GM18519 (cell line): ENCODE data around the gene RAB3C.
"Not testable (repeated sequence)": the region's sequence is repeated elsewhere in the genome, so short reads cannot be mapped to it uniquely, and the experiment has no call there.

Experiments
- ATAC-seq: cut with Tn5 transposase; IDR thresholded peaks from one replicate; pipeline ENCODE4 v1.9.1; 2021; ENCODE audit warnings: mild to moderate bottlenecking, moderate library complexity; ENCODE audit not compliant: unreplicated experiment, low FRiP score

Gene RAB3C

DNA sequence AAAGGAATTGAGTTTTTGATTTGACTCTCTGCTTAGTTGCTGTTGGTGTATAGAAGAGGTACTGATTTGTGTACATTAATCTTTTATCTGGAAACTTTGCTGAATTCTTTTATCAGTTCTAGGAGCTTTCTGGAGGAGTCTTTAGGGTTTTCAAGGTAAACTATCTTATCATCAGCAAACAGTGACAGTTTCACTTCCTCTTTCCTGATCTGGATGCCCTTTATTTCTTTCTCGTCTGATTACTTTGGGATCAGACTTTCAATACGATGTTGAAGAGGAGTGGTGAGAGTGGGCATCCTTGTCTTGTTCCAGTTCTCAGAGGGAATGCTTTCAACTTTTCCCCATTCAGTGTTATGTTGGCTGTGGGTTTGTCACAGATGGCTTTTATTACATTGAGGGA, 17.7 kb downstream of the RAB3C start:
- not testable (repeated sequence) for ATAC-seq

DNA sequence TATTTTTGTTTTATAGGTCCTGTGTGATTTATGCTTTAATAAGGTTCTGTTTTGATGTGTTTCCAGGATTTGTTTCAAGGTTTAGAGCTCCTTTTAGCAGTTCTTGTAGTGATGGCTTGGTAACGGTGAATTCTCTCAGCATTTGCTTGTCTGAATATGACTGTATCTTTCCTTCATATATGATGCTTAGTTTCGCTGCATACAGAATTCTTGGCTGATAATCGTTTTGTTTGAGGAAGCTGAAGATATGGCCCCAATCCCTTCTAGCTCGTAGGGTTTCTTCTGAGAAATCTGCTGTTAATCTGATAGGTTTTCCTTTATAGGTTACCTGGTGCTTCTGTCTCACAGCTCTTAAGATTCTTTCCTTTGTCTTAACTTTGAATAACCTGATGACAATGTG, 20.0 kb downstream of the RAB3C start:
- ATAC-seq: not testable (repeated sequence)

GRCh38 chr5:58606064-58606463, 23.2 kb downstream of the RAB3C start:
- ATAC-seq: no peak

DNA sequence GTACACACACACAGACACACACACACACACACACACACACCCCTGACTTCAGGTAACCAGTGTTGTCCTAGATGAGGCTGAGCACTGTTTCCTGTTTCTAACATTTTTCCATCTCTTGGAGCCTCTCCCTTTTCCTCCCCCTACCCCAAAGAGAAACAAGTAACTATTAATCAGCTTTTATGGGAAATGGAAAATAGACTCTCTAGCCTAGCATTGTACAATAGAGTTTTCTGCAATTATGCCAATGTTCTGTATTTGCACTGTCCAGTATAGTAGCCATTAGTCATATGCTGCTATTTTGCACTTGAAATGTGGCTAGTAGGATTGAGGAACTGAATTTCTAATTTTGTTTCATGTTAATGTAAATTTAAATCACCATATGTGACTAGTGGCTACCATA, 33.1 kb downstream of the RAB3C start:
- ATAC-seq: no peak

DNA sequence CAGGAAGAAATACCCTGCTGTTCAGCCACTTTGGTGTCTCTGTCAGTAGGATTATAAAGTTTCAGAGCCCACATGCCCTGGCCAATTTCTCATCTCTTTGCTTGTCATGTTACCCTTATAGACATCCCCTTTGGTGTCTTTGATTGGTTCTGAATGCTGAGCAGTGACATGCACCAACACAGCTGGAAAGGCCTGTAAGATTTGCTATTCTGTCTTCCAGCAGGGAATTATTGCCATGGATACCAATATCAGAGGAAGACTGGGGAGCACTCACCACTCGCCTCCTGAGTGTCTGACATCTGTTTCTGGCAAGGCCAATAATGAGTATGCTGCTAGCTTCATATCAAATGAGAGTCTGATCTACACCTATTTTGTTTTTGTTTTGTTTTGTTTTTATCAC, 34.4 kb downstream of the RAB3C start:
- ATAC-seq: no peak

DNA sequence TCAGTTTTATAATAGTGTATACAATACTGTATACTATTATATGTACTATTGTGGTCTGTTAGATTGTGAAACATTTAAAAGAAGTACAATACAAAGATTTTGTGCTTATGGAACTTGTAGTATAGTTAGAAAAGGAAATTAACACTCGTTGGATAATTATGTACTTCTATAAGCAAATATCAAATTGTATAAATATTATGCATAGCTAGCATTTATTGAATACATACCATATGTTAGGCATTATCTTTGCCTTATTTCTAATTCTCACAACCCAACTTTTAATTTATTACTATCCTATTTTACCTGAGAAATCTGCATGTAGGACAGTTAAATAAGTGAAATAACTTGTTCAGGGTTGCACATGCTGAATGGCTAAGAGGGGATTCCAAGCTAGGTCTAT, 37.5 kb downstream of the RAB3C start:
- no peak for ATAC-seq

DNA sequence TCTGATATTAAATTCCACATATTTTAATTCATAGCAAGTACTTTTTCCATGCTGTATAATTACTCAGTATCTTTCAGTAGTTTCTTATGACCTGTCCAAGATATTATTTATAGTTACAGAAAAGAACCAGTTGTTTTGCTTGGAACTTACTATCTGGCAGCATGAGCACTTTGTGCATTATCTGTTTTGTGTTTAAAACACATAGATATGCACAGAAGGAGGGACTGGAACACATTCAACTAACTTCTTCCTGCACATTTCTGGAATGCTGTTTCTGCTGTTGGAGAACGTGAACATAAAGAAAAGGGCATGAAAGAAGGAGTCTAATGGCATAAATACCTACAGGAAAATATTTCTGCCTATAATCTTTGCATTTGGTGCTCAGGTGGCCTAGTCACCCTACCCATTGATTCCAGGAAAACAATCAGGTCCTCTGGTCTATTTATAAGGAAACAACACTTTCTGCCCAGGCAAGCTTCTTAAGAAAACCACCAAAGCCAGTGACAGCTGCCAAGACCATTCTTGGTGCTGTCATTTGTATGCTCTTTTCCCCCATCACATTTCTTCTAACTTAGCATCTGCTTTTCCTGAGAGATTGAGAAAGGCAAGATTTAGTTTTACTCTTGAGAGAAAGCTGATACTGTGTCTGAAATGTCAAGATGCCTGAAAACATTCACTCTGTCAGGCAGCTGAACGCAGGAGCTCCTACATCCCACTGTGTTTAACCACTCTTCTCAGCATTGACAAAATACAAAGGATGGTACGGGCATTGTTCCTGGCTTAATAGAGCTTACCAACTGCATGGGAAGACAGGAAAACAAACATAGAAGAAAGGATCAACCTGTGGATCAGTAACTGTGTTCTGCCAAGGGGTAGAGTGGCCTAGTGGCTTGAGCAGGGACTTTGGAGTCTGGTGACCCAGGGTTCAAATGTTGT, 40.3 kb downstream of the RAB3C start:
- no peak for ATAC-seq

DNA sequence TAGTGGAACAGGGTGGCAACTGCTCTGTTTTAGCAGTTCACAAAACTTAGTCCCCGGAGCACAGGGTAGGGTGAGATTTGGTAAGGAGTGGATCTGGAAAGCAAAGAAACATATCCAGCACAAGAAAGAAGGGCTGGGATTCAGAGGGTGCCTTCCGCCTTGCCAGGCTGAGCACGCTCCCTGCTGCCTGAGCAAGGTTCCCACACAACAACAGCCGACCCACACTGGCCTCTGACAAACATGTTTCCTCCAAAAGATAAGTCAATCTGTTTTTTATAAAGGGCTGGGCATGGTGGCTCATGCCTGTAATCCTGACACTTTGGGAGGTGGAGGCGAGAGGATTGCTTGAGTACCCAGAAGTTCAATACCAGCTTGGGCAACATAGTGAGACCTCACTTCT, 45.8 kb downstream of the RAB3C start:
- ATAC-seq: no peak

- ATAC-seq: no peak
These were observed 46.6 kb downstream of the RAB3C start for GRCh38 chr5:58629271-58630159.

GRCh38 chr5:58631895-58632294, 49.0 kb downstream of the RAB3C start:
- ATAC-seq: no peak

- no peak for ATAC-seq
These were observed 52.5 kb downstream of the RAB3C start for GRCh38 chr5:58635416-58635815.

DNA sequence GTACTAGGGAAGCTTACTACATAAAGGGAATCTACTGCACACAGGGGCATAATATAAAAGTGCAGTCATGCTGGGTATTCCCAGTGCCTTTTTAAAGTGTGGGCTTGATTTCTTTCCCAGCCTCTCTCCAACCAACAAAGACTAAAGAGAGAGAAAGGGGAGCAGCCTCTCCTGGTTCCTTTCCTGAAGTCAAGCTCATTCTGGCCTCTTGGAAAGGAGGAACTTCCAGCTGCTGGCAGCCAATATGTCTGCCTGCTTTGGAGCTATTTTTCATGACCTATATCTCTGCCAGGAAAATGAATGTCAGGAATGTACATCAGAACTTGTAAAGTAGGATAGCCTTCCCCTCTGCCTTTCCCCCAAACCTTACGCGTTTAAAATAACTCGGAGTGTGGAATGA, 57.1 kb downstream of the RAB3C start:
- ATAC-seq: no peak

GRCh38 chr5:58641533-58641932, 58.7 kb downstream of the RAB3C start:
- no peak for ATAC-seq

GRCh38 chr5:58648846-58649245, 66.0 kb downstream of the RAB3C start:
- no peak for ATAC-seq

- no peak for ATAC-seq
These were observed 66.8 kb downstream of the RAB3C start for GRCh38 chr5:58649716-58650115.

DNA sequence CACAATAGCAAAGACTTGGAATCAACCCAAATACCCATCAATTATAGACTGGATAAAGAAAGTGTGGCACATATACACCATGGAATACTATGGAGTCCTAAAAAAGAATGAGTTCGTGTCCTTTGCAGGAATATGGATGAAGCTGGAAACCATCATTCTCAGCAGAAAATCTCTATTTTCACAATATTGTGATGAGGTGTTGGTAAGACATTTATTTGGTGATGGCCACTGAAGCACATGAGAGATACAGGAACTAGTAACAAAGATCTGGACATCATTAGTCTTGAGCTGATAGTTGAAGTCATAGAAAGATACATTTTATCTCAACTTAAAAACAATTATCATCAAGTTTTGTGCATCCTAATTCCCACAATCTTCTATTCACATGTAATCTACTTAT, 70.6 kb downstream of the RAB3C start:
- ATAC-seq: no peak

GRCh38 chr5:58666141-58666540, 83.3 kb downstream of the RAB3C start:
- no peak for ATAC-seq

GRCh38 chr5:58666598-58667581, 84.0 kb downstream of the RAB3C start:
- no peak for ATAC-seq

- ATAC-seq: no peak
These were observed 87.7 kb downstream of the RAB3C start for GRCh38 chr5:58670582-58670981.

DNA sequence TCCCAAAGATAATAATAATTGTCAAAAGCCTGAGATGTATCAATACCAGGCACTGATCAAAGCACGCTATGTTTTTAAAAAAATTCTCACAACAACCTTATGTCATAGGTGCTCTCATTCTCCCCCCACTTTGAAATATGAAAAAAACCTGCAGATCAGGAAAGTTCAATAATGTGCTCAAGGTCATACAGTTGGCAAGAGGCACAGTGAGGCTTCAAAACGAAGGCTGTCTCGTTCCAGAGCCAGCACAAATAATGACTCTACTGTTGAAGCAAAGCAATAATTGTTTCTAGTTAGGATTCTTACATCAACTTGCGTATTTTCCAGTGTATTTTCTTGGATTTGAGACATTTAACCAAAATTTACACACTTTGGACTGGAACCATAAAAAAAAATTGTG, 88.3 kb downstream of the RAB3C start:
- ATAC-seq: no peak
